Smooth muscle cell (in vitro differentiated cells): ENCODE data around the gene ADAMTS8. TPM values are rescaled to one million over a fixed set of nuclear protein-coding genes. Genes with fewer than 3 reads are reported as not detected.
A peak's percentile ranks its signal among the peaks of the same experiment; 100 is the strongest.

ENCODE experiments used
- DNase-seq: peaks from one replicate; lab custom pipeline; 2025; ENCODE audit not compliant: unreplicated experiment; lab: John Stamatoyannopoulos, UW
- H2AFZ ChIP-seq: fragments of 200-600 bp; sonication (generic); 2 replicates; pipeline ENCODE4 v1.6.0; 2016; ENCODE audit warnings: antibody characterized with exemption, low read depth, mild to moderate bottlenecking
- H3F3A ChIP-seq: fragments of 200-600 bp; sonication (generic); 2 replicates; pipeline ENCODE4 v1.6.0; 2017; ENCODE audit warnings: antibody characterized with exemption, low read depth
- H3K27ac ChIP-seq: fragments of 200-600 bp; sonication (generic); 2 replicates; pipeline ENCODE4 v1.5.1; 2016; ENCODE audit warnings: low read depth, mild to moderate bottlenecking
- H3K27me3 ChIP-seq: fragments of 200-600 bp; sonication (generic); 2 replicates; pipeline ENCODE4 v1.6.1; 2016; ENCODE audit warnings: low read depth, mild to moderate bottlenecking
- H3K36me3 ChIP-seq: fragments of 200-600 bp; sonication (generic); 2 replicates; pipeline ENCODE4 v1.5.1; 2016; ENCODE audit warnings: low read depth
- H3K4me1 ChIP-seq: fragments of 200-600 bp; sonication (generic); 2 replicates; pipeline ENCODE4 v1.5.1; 2016; ENCODE audit warnings: low read depth
- H3K4me2 ChIP-seq: fragments of 200-600 bp; sonication (generic); 2 replicates; pipeline ENCODE4 v1.6.0; 2016; ENCODE audit warnings: mild to moderate bottlenecking
- H3K4me3 ChIP-seq: fragments of 200-600 bp; sonication (generic); 2 replicates; pipeline ENCODE4 v1.5.1; 2016; ENCODE audit warnings: mild to moderate bottlenecking
- H3K79me2 ChIP-seq: fragments of 200-600 bp; sonication (generic); 2 replicates; pipeline ENCODE4 v1.6.0; 2016; ENCODE audit warnings: low read depth, mild to moderate bottlenecking
- H3K9ac ChIP-seq: fragments of 200-600 bp; sonication (generic); 2 replicates; pipeline ENCODE4 v1.6.0; 2016; ENCODE audit warnings: low read depth
- H3K9me3 ChIP-seq: fragments of 200-600 bp; sonication (generic); replicated peaks from 2 replicates; pipeline ENCODE4 v1.5.1; 2016; ENCODE audit warnings: low read depth
- H4K20me1 ChIP-seq: fragments of 200-600 bp; sonication (generic); 2 replicates; pipeline ENCODE4 v1.6.0; 2016; ENCODE audit warnings: low read depth
- CTCF ChIP-seq: fragments of 200-600 bp; sonication (generic); IDR thresholded peaks from 2 replicates; pipeline ENCODE4 v1.5.1; 2017; ENCODE audit warnings: borderline replicate concordance, mild to moderate bottlenecking, antibody characterized with exemption; ENCODE audit not compliant: insufficient read depth, poor library complexity, severe bottlenecking
- WGBS: methylation state at CpG from one replicate; pipeline ENCODE4 v1.1.7; 2016; ENCODE audit warnings: low lambda C conversion rate; 5-methylcytosine and 5-hydroxymethylcytosine counted together
- polyA plus RNA-seq: library from polyadenylated mRNA; unstranded; fragments of >200 nt; fragmentation: Nextera tagmentation; extraction: Ambion mirVana; gene quantifications from 2 replicates; pipeline ENCODE4 v1.2.1, GENCODE V29; 2016
- total RNA-seq: library from RNA; depleted of rRNA; stranded (reverse); fragments of >200 nt; gene quantifications from 2 replicates; pipeline ENCODE4 v1.2.3, GENCODE V29; 2014

The ADAMTS8 gene
- total and polyA plus RNA-seq, 2 experiments from 2014 or later = not detected

GRCh38 chr11:130451231-130452019, 23.0 kb upstream of the ADAMTS8 start:
- peaks cover 9% of the 10 kb centered on the region for H3K27me3 ChIP-seq
- no peak overlapping the region for H2AFZ ChIP-seq
- no peaks in the 10 kb centered on the region for H3K36me3 ChIP-seq
- TF ChIP-seq CTCF = no peak
- no peaks in the 10 kb centered on the region for H3F3A ChIP-seq
- H3K4me3 ChIP-seq = no peak overlapping the region
- DNase-seq = no peak
- no peaks in the 10 kb centered on the region for H3K9me3 ChIP-seq
- H4K20me1 ChIP-seq = no peaks in the 10 kb centered on the region
- H3K9ac ChIP-seq = no peak overlapping the region
- peaks cover 7% of the 10 kb centered on the region for H3K79me2 ChIP-seq
- WGBS = 81% methylated on average over 6 of the region's 6 CpGs
- H3K4me1 ChIP-seq = peaks cover 10% of the 10 kb centered on the region
- H3K27ac ChIP-seq = no peak overlapping the region
- H3K4me2 ChIP-seq = peak overlapping the region; percentile 87

- DNase-seq = peak; percentile 50
- Histone ChIP-seq H3K27ac (no peak overlapping the region), H3K4me1 (peaks cover 10% of the 10 kb centered on the region), H3K36me3 (no peaks in the 10 kb centered on the region), H3F3A (no peaks in the 10 kb centered on the region), H3K4me2 (peak overlapping the region; percentile 87), H4K20me1 (no peaks in the 10 kb centered on the region), H3K27me3 (peaks cover 9% of the 10 kb centered on the region), H2AFZ (peak overlapping the region; percentile 2), H3K79me2 (peaks cover 7% of the 10 kb centered on the region), H3K4me3 (peak overlapping the region; percentile 53), H3K9ac (no peak overlapping the region), H3K9me3 (no peaks in the 10 kb centered on the region)
- WGBS = 20% methylated on average over 34 of the region's 34 CpGs
- peak; percentile 49 for TF ChIP-seq CTCF
Observed at GRCh38 chr11:130449996-130450769, 21.8 kb upstream of the ADAMTS8 start.

- TF ChIP-seq CTCF = no peak
- H3K4me3 ChIP-seq = peak overlapping the region; percentile 53
- 4% methylated on average over 64 of the region's 64 CpGs for WGBS
- peaks cover 9% of the 10 kb centered on the region for H3K27me3 ChIP-seq
- peak overlapping the region; percentile 2 for H2AFZ ChIP-seq
- H3K36me3 ChIP-seq = no peaks in the 10 kb centered on the region
- H3K4me2 ChIP-seq = peak overlapping the region; percentile 87
- H3K9me3 ChIP-seq = no peaks in the 10 kb centered on the region
- H3F3A ChIP-seq = no peaks in the 10 kb centered on the region
- H3K79me2 ChIP-seq = peaks cover 7% of the 10 kb centered on the region
- DNase-seq = no peak
- H3K9ac ChIP-seq = no peak overlapping the region
- H4K20me1 ChIP-seq = no peaks in the 10 kb centered on the region
- H3K27ac ChIP-seq = no peak overlapping the region
- peaks cover 10% of the 10 kb centered on the region for H3K4me1 ChIP-seq
Observed at GRCh38 chr11:130449310-130449990, 21.0 kb upstream of the ADAMTS8 start.
